ENCODE results near the gene UGT1A7.

DNA sequence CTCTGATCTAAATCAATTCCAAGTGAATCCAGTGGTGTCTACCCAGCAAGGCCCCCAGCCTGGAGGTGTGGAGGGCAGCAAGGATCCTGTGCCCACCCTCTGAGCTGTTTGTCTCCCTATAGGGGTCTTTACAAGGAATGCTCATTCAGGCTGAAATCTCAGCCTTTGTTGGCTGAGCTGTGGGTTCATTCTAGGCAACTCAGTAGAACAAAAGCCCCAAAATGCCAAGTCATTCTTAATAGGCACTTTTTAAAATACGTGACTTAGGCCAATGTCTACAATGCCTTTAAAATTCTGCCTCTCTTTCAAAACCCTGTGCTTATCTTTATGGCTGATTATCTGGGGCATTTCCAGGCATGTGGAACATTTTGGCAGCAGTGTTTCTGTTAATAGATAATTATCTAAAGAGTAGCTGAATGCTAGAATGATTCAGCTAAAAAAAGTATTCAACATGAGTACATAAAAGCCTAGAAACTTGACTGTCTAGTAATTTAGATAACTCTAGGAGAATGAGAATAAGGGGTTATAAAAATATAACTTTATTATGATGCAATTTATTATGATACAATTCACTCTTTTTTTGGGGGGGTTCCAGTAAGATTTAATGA, 18.4 kb downstream of the UGT1A7 start:
- TF ChIP-seq, protein P1, sequence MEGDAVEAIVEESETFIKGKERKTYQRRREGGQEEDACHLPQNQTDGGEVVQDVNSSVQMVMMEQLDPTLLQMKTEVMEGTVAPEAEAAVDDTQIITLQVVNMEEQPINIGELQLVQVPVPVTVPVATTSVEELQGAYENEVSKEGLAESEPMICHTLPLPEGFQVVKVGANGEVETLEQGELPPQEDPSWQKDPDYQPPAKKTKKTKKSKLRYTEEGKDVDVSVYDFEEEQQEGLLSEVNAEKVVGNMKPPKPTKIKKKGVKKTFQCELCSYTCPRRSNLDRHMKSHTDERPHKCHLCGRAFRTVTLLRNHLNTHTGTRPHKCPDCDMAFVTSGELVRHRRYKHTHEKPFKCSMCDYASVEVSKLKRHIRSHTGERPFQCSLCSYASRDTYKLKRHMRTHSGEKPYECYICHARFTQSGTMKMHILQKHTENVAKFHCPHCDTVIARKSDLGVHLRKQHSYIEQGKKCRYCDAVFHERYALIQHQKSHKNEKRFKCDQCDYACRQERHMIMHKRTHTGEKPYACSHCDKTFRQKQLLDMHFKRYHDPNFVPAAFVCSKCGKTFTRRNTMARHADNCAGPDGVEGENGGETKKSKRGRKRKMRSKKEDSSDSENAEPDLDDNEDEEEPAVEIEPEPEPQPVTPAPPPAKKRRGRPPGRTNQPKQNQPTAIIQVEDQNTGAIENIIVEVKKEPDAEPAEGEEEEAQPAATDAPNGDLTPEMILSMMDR (IDR thresholded peaks at IDR 0.05 in 4 of 5, conservative IDR thresholded peaks at IDR 0.05 in 1 of 5): no peak
- no peak for TF ChIP-seq POLR2A (IDR thresholded peaks at IDR 0.05)
